WTC11 (cell line): ENCODE measurements around the gene PTEN. TPM values are rescaled to one million over a fixed set of nuclear protein-coding genes. Genes with fewer than 3 reads are reported as not detected.

Experiments used
- ATAC-seq: fragments of 200-7000 bp; cut with Tn5 transposase; 2 replicates; pipeline ENCODE4 v1.10.0; 2021; ENCODE audit warnings: mild to moderate bottlenecking, moderate library complexity
- CTCF ChIA-PET: fragments of 300-600 bp; sonication (Branson Sonifier 250); formaldehyde crosslinking; loops from one replicate; lab custom pipeline; 2021; ENCODE audit warnings: antibody characterized with exemption; lab: Charles Lee
- POLR2A ChIA-PET: fragments of 350-600 bp; sonication (Branson Sonifier 250); formaldehyde crosslinking; loops from one replicate; lab custom pipeline; 2021; ENCODE audit warnings: antibody characterized with exemption; lab: Charles Lee
- DNase-seq: peaks from one replicate; pipeline ENCODE4 v3.0.0; 2021; ENCODE audit warnings: low spot score
- H3K27ac Mint-ChIP-seq: 2 replicates; pipeline ENCODE4 v1.8.0; 2021; ENCODE audit warnings: mixed read lengths
- H3K27me3 Mint-ChIP-seq: 2 replicates; pipeline ENCODE4 v1.8.0; 2021; ENCODE audit warnings: low read depth, mild to moderate bottlenecking, moderate library complexity, mixed read lengths
- H3K36me3 Mint-ChIP-seq: 2 replicates; pipeline ENCODE4 v1.8.0; 2021; ENCODE audit warnings: mixed read lengths
- H3K4me1 Mint-ChIP-seq: 2 replicates; pipeline ENCODE4 v1.8.0; 2022; ENCODE audit warnings: mixed read lengths
- H3K4me3 Mint-ChIP-seq: 2 replicates; pipeline ENCODE4 v1.8.0; 2021; ENCODE audit warnings: mild to moderate bottlenecking, moderate library complexity, mixed read lengths
- H3K9me3 Mint-ChIP-seq: 2 replicates; pipeline ENCODE4 v1.8.0; 2021; ENCODE audit warnings: mixed read lengths
- ARID4B ChIP-seq: sonication (generic); formaldehyde crosslinking; IDR thresholded peaks from 2 replicates; pipeline ENCODE4 v1.8.0; 2023; ENCODE audit warnings: missing genetic modification reagents, mild to moderate bottlenecking, borderline replicate concordance
- ATF2 ChIP-seq: sonication (generic); formaldehyde crosslinking; IDR thresholded peaks from 2 replicates; pipeline ENCODE4 v1.8.1; 2022; ENCODE audit warnings: low read depth, missing genetic modification reagents, borderline replicate concordance
- CREM ChIP-seq: sonication (generic); formaldehyde crosslinking; IDR thresholded peaks from 2 replicates; pipeline ENCODE4 v1.8.1; 2022; ENCODE audit warnings: mild to moderate bottlenecking, missing genetic modification reagents, moderate library complexity
- EMX1 ChIP-seq: fragments of 250-450 bp; sonication (Bioruptor Pico); IDR thresholded peaks from 2 replicates; pipeline ENCODE4 v1.8.0; 2021; ENCODE audit warnings: mild to moderate bottlenecking
- ERG ChIP-seq: fragments of 250-450 bp; sonication (Bioruptor Pico); IDR thresholded peaks from 2 replicates; pipeline ENCODE4 v1.8.0; 2021; ENCODE audit warnings: mild to moderate bottlenecking
- MYBL2 ChIP-seq: sonication (generic); formaldehyde crosslinking; IDR thresholded peaks from 2 replicates; pipeline ENCODE4 v1.8.1; 2023; ENCODE audit warnings: mild to moderate bottlenecking, moderate library complexity, missing genetic modification reagents
- NFATC4 ChIP-seq: fragments of 250-450 bp; sonication (Bioruptor Pico); IDR thresholded peaks from 2 replicates; pipeline ENCODE4 v1.9.0; 2021; ENCODE audit warnings: mild to moderate bottlenecking
- OVOL2 ChIP-seq: fragments of 250-450 bp; sonication (Bioruptor Pico); IDR thresholded peaks from 2 replicates; pipeline ENCODE4 v1.9.0; 2021; ENCODE audit warnings: mild to moderate bottlenecking, borderline replicate concordance
- RELA ChIP-seq: sonication (generic); formaldehyde crosslinking; IDR thresholded peaks from 2 replicates; pipeline ENCODE4 v1.8.1; 2022; ENCODE audit warnings: missing genetic modification reagents, mild to moderate bottlenecking, borderline replicate concordance
- TEAD1 ChIP-seq: sonication (generic); formaldehyde crosslinking; IDR thresholded peaks from 2 replicates; pipeline ENCODE4 v1.8.0; 2022; ENCODE audit warnings: mild to moderate bottlenecking, missing genetic modification reagents
- ZNF121 ChIP-seq: sonication (generic); formaldehyde crosslinking; IDR thresholded peaks from 2 replicates; pipeline ENCODE4 v1.8.0; 2023; ENCODE audit warnings: missing genetic modification reagents
- ZNF396 ChIP-seq: fragments of 250-450 bp; sonication (Bioruptor Pico); IDR thresholded peaks from 2 replicates; pipeline ENCODE4 v1.8.0; 2021; ENCODE audit warnings: mild to moderate bottlenecking, moderate library complexity, borderline replicate concordance
- ZNF425 ChIP-seq: fragments of 250-450 bp; sonication (Bioruptor Pico); conservative IDR thresholded peaks from 2 replicates; pipeline ENCODE4 v1.9.0; 2021; ENCODE audit warnings: mild to moderate bottlenecking
- ZNF532 ChIP-seq: fragments of 250-450 bp; sonication (Bioruptor Pico); IDR thresholded peaks from 2 replicates; pipeline ENCODE4 v1.9.0; 2021; ENCODE audit warnings: mild to moderate bottlenecking, borderline replicate concordance
- total RNA-seq: library from RNA; stranded (reverse); gene quantifications from 3 replicates; pipeline ENCODE4 v1.2.3, GENCODE V29; 2021

PTEN gene
- total RNA-seq, 1 experiment from 2014 or later, result 54.2 TPM

- TF ChIP-seq ZNF425 (CRISPR knock-in tag), result no peak
- no peak for TF ChIP-seq EMX1 (CRISPR knock-in tag)
- TF ChIP-seq ATF2, result no peak
- no peak for TF ChIP-seq RELA (CRISPR knock-in tag)
- TF ChIP-seq MYBL2, result no peak
- TF ChIP-seq OVOL2 (CRISPR knock-in tag), result no peak
- no peak for TF ChIP-seq ZNF396 (CRISPR knock-in tag)
These were observed 24.8 kb upstream of the PTEN start (continued) for GRCh38 chr10:87838650-87839049.

- Mint-ChIP-seq H3K27me3 (no peaks in the 10 kb centered on the region; the same call in 1 of the 2 replicates), H3K9me3 (peaks cover 10% of the 10 kb centered on the region), H3K36me3 (no peaks in the 10 kb centered on the region), H3K27ac (no peak overlapping the region), H3K4me1 (peaks cover 10% of the 10 kb centered on the region), H3K4me3 (no peak overlapping the region)
- TF ChIP-seq ZNF396 (CRISPR knock-in tag) (no peak), MYBL2 (no peak), NFATC4 (CRISPR knock-in tag) (no peak), ATF2 (no peak), CREM (CRISPR knock-in tag) (no peak), ZNF532 (no peak), ARID4B (no peak), ERG (no peak), TEAD1 (CRISPR knock-in tag) (no peak), ZNF121 (no peak), ZNF425 (CRISPR knock-in tag) (no peak)
- DNase-seq (no peak), ATAC-seq (no peak)
- ChIA-PET CTCF (interaction anchor here (1.2 kb wide), 1 partner anchor 273 kb away, joined by 3 read pairs; no protein-coding TSS in a partner anchor), POLR2A (no interaction called here)
These were observed 22.2 kb upstream of the PTEN start for GRCh38 chr10:87841186-87841585.
